ENCODE measurements around the gene SOX13.

SOX13 gene

DNA sequence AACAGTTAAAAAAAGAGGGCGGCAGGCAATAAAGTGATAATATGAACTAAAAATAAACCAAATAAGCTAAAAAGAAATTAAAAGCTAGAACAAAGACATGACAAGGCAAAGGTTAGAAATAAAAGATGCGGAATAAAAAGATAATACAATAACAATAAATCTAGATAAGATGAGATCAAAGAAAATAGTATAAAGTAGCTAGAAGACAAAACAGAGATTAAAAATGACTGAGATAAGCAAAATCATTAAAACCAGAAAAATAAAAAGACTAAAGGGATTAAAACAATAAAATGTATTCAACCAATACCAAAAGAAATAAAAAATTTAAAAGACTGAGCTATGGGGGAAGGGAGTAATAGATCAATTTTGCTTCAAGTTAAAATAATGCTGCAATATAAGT, 10.8 kb upstream of the SOX13 start:
- no peaks in the 10 kb centered on the region for H3K27me3 ChIP-seq (ENCODE audit: control insufficient read depth, insufficient read depth, low read length)
- no peak for DNase-seq (ENCODE audit: low read depth, low spot score)
- peaks cover 6% of the 10 kb centered on the region; the same call in 1 of the 2 replicates for H3K4me1 ChIP-seq (ENCODE audit: control insufficient read depth, insufficient read depth, low read length)
- H3K36me3 ChIP-seq (ENCODE audit: control insufficient read depth, insufficient read depth, low read length) = no peaks in the 10 kb centered on the region
- no peaks in the 10 kb centered on the region for H3K9me3 ChIP-seq (ENCODE audit: control insufficient read depth, insufficient read depth, low read length)
- no peak overlapping the region for H3K27ac ChIP-seq (ENCODE audit: low read length)
- WGBS (ENCODE audit: insufficient coverage, insufficient read length) = no CpG with 5 or more reads among the region's 2 CpGs
- no peak overlapping the region for H3K4me3 ChIP-seq (ENCODE audit: low read length)

DNA sequence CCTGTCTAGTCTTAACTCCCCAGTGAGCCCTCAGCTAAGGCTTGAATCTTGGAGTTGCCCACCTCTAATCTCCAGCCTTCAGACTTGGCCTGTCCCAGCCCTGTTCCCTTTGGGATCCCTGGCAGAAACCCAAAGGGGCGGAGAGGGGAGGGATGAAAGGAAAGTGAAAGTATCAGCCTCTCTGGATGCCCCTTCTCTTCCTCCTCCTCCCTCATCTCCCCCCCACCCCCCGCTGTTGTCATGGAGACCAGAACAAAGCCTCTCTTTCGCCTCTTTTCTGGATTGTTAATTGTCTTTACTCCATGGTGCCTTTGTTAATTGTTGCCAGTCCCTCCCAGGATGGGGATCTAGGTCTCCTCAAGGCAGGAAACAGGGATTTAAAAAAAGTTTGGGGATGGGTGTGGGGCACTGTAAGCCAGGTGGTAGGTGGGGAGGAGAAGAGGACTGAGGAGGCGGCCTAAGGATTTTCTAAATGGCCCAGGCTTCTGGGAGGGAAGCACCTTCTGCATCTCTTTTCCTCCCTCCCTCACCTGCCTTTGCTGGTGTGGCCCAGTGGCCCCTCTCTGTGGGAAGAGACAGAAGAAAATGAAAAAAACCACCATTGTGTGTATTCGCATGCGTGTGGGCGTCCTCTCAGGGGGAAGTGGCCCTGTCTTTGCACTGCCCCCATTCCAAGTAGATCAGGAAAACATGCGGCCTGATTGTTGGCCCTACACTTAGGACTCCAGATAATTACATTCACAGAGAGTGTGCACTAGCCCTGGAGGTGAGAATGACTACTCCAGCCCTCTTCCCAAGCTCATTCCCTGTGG, 7.5 kb upstream of the SOX13 start:
- no peaks in the 10 kb centered on the region for H3K27me3 ChIP-seq (ENCODE audit: control insufficient read depth, insufficient read depth, low read length)
- no peak overlapping the region for H3K4me3 ChIP-seq (ENCODE audit: low read length)
- H3K27ac ChIP-seq (ENCODE audit: low read length) = no peak overlapping the region
- no CpG with 5 or more reads among the region's 8 CpGs for WGBS (ENCODE audit: insufficient coverage, insufficient read length)
- no peaks in the 10 kb centered on the region for H3K36me3 ChIP-seq (ENCODE audit: control insufficient read depth, insufficient read depth, low read length)
- peaks cover 7% of the 10 kb centered on the region; the same call in 1 of the 2 replicates for H3K4me1 ChIP-seq (ENCODE audit: control insufficient read depth, insufficient read depth, low read length)
- H3K9me3 ChIP-seq (ENCODE audit: control insufficient read depth, insufficient read depth, low read length) = no peaks in the 10 kb centered on the region
- DNase-seq (ENCODE audit: low read depth, low spot score) = no peak

DNA sequence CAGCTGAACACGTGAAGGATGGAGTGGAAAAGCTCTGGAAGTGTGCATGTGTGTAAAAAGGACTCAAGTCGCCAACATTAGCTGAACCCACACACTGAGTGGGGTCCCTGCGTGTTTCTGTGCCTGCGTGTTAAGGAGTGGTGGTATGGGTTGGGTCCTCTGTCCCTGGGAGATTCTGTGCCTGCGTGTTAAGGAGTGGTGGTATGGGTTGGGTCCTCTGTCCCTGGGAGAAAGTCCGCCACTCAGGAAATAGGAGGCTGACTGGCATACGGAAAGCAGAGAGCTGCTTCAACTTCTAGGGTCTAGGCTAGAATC, 7.0 kb upstream of the SOX13 start:
- no CpG with 5 or more reads among the region's 7 CpGs for WGBS (ENCODE audit: insufficient coverage, insufficient read length)
- peaks cover 7% of the 10 kb centered on the region; the same call in 1 of the 2 replicates for H3K4me1 ChIP-seq (ENCODE audit: control insufficient read depth, insufficient read depth, low read length)
- H3K4me3 ChIP-seq (ENCODE audit: low read length) = no peak overlapping the region
- no peak overlapping the region for H3K27ac ChIP-seq (ENCODE audit: low read length)
- no peaks in the 10 kb centered on the region for H3K27me3 ChIP-seq (ENCODE audit: control insufficient read depth, insufficient read depth, low read length)
- DNase-seq (ENCODE audit: low read depth, low spot score) = no peak
- no peaks in the 10 kb centered on the region for H3K9me3 ChIP-seq (ENCODE audit: control insufficient read depth, insufficient read depth, low read length)
- no peaks in the 10 kb centered on the region for H3K36me3 ChIP-seq (ENCODE audit: control insufficient read depth, insufficient read depth, low read length)

DNA sequence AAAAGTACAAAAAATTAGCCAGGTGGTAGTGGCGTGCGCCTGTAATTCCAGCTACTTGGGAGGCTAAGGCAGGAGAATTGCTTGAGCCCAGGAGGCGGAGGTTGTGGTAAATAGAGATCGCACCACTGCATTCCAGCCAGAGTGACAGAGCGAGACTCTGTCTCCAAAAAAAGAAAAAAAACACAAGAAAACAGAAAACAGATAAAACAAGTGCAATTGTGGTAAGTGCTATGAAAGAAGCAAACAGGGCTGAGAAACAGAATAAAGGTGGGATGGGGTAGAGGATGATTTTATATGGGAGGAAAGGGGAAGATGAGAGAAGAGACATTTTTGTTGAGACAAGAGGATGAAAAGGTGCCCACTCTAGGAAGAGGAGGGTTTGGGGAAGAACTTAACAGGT, 5.0 kb upstream of the SOX13 start:
- no peaks in the 10 kb centered on the region for H3K9me3 ChIP-seq (ENCODE audit: control insufficient read depth, insufficient read depth, low read length)
- H3K27ac ChIP-seq (ENCODE audit: low read length) = no peak overlapping the region
- H3K36me3 ChIP-seq (ENCODE audit: control insufficient read depth, insufficient read depth, low read length) = no peaks in the 10 kb centered on the region
- DNase-seq (ENCODE audit: low read depth, low spot score) = no peak
- H3K4me1 ChIP-seq (ENCODE audit: control insufficient read depth, insufficient read depth, low read length) = peaks cover 9% of the 10 kb centered on the region; the same call in 1 of the 2 replicates
- no peaks in the 10 kb centered on the region for H3K27me3 ChIP-seq (ENCODE audit: control insufficient read depth, insufficient read depth, low read length)
- no CpG with 5 or more reads among the region's 5 CpGs for WGBS (ENCODE audit: insufficient coverage, insufficient read length)
- no peak overlapping the region for H3K4me3 ChIP-seq (ENCODE audit: low read length)

DNA sequence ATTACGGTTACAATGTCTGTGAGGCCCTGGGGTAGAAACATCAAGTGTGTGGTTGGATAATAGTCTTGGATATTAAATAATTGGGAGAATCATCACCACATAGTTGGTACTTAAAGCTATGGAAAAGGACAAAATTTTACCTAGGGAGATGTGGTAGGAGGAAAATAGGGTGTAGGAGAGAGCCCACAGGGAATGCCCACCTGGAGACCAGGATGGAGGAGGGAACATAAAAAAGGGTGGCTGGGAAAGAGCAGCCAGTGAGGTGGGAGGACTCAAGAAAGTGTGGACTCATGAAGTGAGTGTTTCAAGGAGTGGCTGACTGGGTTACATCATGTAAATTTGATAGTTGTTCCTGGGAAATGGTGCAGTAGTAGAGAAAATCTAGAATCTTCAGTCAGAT, 3.0 kb upstream of the SOX13 start:
- Histone ChIP-seq H3K4me3 (ENCODE audit: low read length) (no peak overlapping the region), H3K27me3 (ENCODE audit: control insufficient read depth, insufficient read depth, low read length) (no peaks in the 10 kb centered on the region), H3K27ac (ENCODE audit: low read length) (no peak overlapping the region), H3K4me1 (ENCODE audit: control insufficient read depth, insufficient read depth, low read length) (peaks cover 7% of the 10 kb centered on the region; the same call in 1 of the 2 replicates), H3K36me3 (ENCODE audit: control insufficient read depth, insufficient read depth, low read length) (no peaks in the 10 kb centered on the region), H3K9me3 (ENCODE audit: control insufficient read depth, insufficient read depth, low read length) (no peaks in the 10 kb centered on the region)
- no CpG with 5 or more reads among the region's 1 CpG for WGBS (ENCODE audit: insufficient coverage, insufficient read length)
- no peak for DNase-seq (ENCODE audit: low read depth, low spot score)

DNA sequence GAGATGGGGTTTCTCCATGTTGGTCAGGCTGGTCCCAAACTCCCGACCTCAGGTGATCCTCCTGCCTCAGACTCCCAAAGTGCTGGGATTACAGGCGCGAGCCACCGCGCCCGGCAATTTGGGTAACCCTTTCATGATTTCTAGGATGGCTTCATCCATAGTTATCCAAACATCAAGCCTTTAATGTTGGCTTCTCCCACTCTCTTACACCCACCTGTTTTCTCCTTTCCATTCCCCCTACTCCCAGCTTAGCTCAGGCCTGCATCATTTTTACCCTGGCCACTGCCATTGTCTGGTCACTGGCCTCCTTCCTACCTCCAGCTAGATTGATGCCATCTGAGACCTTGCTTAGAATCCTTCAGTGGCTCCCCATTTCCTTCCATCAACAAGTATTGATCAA, 2.0 kb upstream of the SOX13 start:
- Histone ChIP-seq H3K27me3 (ENCODE audit: control insufficient read depth, insufficient read depth, low read length) (no peaks in the 10 kb centered on the region), H3K27ac (ENCODE audit: low read length) (no peak overlapping the region), H3K36me3 (ENCODE audit: control insufficient read depth, insufficient read depth, low read length) (no peaks in the 10 kb centered on the region), H3K4me3 (ENCODE audit: low read length) (no peak overlapping the region), H3K4me1 (ENCODE audit: control insufficient read depth, insufficient read depth, low read length) (peaks cover 7% of the 10 kb centered on the region; the same call in 1 of the 2 replicates), H3K9me3 (ENCODE audit: control insufficient read depth, insufficient read depth, low read length) (no peaks in the 10 kb centered on the region)
- no CpG with 5 or more reads among the region's 6 CpGs for WGBS (ENCODE audit: insufficient coverage, insufficient read length)
- no peak for DNase-seq (ENCODE audit: low read depth, low spot score)

DNA sequence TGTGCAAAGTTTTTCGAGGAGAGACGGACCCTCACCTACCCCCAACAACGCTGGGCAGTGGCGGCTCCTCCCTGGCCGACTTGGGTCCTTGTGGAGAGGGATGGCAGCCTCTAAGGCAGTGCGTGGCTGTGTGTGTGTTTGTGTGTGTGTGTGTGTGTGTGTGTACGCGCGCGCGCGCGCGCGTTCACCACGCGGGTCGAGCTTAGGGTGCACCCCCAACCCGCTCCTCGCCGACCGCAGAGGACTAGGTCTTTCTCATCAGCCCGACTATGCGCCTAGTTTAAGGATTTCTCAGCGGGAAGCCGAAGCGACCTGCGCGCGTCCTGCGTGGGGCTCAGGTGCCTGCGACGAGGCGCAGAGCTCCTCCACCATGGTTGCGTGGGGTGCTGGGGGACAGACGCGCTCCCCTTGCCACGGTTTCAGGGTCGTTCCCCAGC, 940 bp downstream of the SOX13 start:
- DNase-seq (ENCODE audit: low read depth, low spot score) = no peak

DNA sequence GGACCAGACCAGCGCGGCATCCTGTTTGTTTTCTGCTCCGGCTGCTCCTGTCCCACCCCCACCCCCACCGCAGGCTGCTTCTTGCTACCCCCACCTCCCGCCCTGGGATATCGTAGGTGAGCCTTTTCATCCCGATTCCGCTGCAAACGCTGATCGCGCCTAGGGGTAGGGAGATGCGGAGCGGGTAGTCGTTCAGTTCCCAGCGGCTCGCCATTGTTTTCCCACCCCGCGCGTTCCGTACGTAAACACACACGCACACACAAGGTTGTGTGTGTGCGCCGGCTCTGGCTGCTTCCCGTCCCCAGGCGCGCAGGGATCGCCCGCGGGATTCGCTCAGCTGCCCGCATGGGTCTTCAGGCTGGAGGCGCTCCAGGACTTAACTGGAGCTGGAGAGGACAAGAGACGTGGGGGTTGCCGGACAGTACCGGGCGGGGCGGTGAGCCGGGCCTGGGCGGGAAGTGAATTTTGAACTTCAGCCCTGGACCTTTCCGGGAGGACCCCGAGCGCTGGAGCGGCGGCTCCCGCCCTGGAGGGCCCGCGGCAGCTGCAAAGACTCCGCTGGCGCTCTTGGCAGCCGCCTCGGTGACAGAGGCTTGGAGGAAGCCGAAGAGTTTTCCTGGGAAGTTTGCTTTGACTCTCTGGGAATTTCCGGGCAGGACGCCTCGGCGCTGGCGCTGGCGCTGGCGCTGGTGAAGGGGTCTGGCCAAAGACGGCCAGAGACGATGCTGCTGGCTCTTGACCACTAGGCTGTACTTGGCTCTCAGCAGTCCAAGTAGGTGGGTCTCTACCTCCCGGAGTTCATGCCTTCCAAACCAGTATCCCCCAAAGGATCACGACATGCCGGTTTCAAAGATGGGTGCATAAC, 1.6 kb downstream of the SOX13 start:
- H3K27ac ChIP-seq (ENCODE audit: low read length) = no peak overlapping the region

More for the DNA sequence above, 940 bp downstream of the SOX13 start:
- Histone ChIP-seq H3K27me3 (ENCODE audit: control insufficient read depth, insufficient read depth, low read length) (no peaks in the 10 kb centered on the region), H3K4me3 (ENCODE audit: low read length) (peak overlapping the region; percentile 77), H3K9me3 (ENCODE audit: control insufficient read depth, insufficient read depth, low read length) (no peaks in the 10 kb centered on the region), H3K4me1 (ENCODE audit: control insufficient read depth, insufficient read depth, low read length) (peaks cover 15% of the 10 kb centered on the region), H3K36me3 (ENCODE audit: control insufficient read depth, insufficient read depth, low read length) (no peaks in the 10 kb centered on the region), H3K27ac (ENCODE audit: low read length) (no peak overlapping the region)
- no CpG with 5 or more reads among the region's 39 CpGs for WGBS (ENCODE audit: insufficient coverage, insufficient read length)

DNA sequence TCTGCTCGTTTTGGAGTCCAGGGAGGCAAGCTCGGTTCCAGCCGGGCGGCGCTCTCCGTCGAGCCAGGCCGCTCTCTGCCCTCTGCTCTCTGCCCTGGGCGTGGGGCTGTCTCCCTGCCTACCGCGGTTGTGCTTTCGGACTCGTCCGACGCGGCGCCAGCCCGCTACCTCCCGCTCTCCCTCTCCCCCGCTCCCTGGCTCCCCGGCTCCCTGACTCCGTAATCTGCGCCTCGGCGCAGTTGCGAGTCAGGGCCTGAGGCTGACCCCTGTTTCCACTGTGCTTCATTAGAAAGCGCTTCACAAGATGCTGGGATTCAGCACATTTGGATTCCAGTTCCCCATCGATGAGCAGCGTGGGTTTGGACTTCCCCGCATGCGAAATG, 2.2 kb downstream of the SOX13 start:
- no peaks in the 10 kb centered on the region for H3K27me3 ChIP-seq (ENCODE audit: control insufficient read depth, insufficient read depth, low read length)

More for the DNA sequence above, 1.6 kb downstream of the SOX13 start:
- no peaks in the 10 kb centered on the region for H3K36me3 ChIP-seq (ENCODE audit: control insufficient read depth, insufficient read depth, low read length)
- H3K27me3 ChIP-seq (ENCODE audit: control insufficient read depth, insufficient read depth, low read length) = no peaks in the 10 kb centered on the region
- DNase-seq (ENCODE audit: low read depth, low spot score) = no peak
- H3K4me3 ChIP-seq (ENCODE audit: low read length) = peak overlapping the region; percentile 77; the same call in 1 of the 2 replicates
- no peaks in the 10 kb centered on the region for H3K9me3 ChIP-seq (ENCODE audit: control insufficient read depth, insufficient read depth, low read length)
- H3K4me1 ChIP-seq (ENCODE audit: control insufficient read depth, insufficient read depth, low read length) = peaks cover 16% of the 10 kb centered on the region
- WGBS (ENCODE audit: insufficient coverage, insufficient read length) = no CpG with 5 or more reads among the region's 65 CpGs

DNA sequence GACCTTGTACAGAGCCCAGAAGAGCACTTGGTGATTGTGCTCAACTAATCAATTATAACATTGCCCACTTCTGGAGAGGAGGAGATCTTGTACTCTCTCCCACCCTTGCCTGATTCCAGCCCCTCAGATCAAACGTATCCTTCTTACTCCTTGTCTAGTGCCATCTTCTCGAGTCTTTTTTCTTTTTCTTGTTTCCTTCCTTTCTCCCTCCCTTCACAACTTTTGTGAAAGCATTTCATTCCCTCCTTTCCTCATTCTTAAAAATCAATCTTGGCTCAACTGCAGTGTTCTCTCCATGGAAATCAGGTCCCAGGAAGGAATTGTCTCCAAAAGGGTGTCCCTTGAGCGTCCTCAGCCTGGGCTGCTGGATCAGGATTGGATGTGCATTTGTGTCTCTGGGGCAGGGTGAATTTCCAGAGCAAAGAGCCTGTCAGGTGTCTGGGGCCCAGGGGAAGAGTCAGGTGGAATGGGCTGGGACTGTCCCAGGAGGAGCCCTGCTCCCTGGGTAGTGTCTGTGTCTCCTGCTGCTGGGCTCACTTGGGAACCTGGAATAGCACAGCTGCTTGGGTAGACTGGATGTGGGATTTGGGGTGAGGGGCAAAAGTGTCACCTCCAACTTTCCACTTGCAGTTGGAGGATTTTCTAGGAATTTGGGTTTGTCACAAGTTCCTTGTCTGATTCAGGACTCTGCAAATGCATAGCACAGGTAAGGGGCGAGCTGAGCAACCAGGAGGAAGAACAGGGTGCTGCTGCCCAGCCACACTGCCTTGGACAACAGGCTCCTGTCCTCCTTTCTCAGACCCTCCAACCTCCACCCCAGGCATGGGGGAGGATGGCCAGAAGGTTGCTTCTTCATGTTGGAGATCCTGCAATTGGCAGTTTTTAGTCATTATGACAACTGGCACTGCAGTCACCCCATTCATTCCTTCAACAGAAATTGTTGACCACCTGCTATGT, 3.3 kb downstream of the SOX13 start:
- no peak overlapping the region for H3K27ac ChIP-seq (ENCODE audit: low read length)
- H3K4me3 ChIP-seq (ENCODE audit: low read length) = no peak overlapping the region
- DNase-seq (ENCODE audit: low read depth, low spot score) = no peak
- H3K27me3 ChIP-seq (ENCODE audit: control insufficient read depth, insufficient read depth, low read length) = no peaks in the 10 kb centered on the region
- H3K4me1 ChIP-seq (ENCODE audit: control insufficient read depth, insufficient read depth, low read length) = peaks cover 20% of the 10 kb centered on the region
- no peaks in the 10 kb centered on the region for H3K36me3 ChIP-seq (ENCODE audit: control insufficient read depth, insufficient read depth, low read length)
- no CpG with 5 or more reads among the region's 4 CpGs for WGBS (ENCODE audit: insufficient coverage, insufficient read length)
- no peaks in the 10 kb centered on the region for H3K9me3 ChIP-seq (ENCODE audit: control insufficient read depth, insufficient read depth, low read length)

More for the DNA sequence above, 2.2 kb downstream of the SOX13 start:
- Histone ChIP-seq H3K4me3 (ENCODE audit: low read length) (peak overlapping the region; percentile 77; the same call in 1 of the 2 replicates), H3K4me1 (ENCODE audit: control insufficient read depth, insufficient read depth, low read length) (peaks cover 20% of the 10 kb centered on the region), H3K27ac (ENCODE audit: low read length) (no peak overlapping the region), H3K36me3 (ENCODE audit: control insufficient read depth, insufficient read depth, low read length) (no peaks in the 10 kb centered on the region), H3K9me3 (ENCODE audit: control insufficient read depth, insufficient read depth, low read length) (no peaks in the 10 kb centered on the region)
- DNase-seq (ENCODE audit: low read depth, low spot score) = no peak
- no CpG with 5 or more reads among the region's 31 CpGs for WGBS (ENCODE audit: insufficient coverage, insufficient read length)

Data from iPS DF 6.9 (cell line).